Measurements from ENCODE around the gene BPIFB6.

The BPIFB6 gene

DNA sequence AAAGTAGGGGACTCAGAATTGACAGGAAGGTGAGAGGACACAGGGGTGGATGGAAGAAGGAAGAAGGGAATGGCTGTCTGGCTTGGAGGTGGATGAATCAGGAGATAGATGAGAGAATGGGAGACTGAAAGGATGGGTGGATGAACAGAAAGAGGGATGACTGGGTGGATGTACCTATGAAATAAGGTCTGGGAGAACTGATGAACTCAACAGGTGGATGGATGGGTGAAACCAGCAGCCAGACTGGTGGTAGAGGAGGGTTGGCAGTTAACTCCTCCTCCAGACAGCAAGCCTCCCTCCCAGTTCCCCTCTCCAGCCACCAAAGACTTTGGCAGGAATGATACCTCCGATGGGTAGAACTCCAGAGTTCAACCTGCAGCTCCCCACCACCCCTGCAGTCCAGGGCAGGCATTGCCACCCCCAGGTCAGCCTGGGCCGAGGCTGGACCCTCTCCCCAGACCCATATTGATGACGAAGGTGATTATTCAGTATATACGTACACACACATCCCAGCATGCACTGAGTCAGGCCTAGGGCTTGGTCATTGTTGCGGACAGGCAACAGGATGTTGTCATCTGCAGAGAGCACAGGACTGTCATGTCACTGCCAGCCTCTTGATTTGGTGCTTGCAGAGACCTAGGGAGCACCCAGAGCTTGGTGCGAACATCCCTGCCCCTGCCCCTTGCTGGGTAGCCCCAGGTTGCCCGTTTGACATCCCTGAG is 29.2 kb upstream of the BPIFB6 start:
- Histone ChIP-seq H3K27me3 (ENCODE audit: control insufficient read depth, insufficient read depth, low read length, poor library complexity, severe bottlenecking) (no peaks in the 10 kb centered on the region), H3K9me3 (ENCODE audit: control insufficient read depth, low read length) (no peaks in the 10 kb centered on the region), H3K4me3 (ENCODE audit: insufficient read depth, low read depth, low read length) (no peak overlapping the region), H3K27ac (ENCODE audit: insufficient read depth, low read depth, low read length, poor library complexity, severe bottlenecking) (no peak overlapping the region), H3K4me1 (ENCODE audit: control insufficient read depth, insufficient read depth, low read length) (no peaks in the 10 kb centered on the region), H3K36me3 (ENCODE audit: control insufficient read depth, insufficient read depth, low read length) (no peaks in the 10 kb centered on the region)
- 92 to 93% methylated on average over 7 of the region's 7 CpGs for WGBS, 2 experiments

DNA sequence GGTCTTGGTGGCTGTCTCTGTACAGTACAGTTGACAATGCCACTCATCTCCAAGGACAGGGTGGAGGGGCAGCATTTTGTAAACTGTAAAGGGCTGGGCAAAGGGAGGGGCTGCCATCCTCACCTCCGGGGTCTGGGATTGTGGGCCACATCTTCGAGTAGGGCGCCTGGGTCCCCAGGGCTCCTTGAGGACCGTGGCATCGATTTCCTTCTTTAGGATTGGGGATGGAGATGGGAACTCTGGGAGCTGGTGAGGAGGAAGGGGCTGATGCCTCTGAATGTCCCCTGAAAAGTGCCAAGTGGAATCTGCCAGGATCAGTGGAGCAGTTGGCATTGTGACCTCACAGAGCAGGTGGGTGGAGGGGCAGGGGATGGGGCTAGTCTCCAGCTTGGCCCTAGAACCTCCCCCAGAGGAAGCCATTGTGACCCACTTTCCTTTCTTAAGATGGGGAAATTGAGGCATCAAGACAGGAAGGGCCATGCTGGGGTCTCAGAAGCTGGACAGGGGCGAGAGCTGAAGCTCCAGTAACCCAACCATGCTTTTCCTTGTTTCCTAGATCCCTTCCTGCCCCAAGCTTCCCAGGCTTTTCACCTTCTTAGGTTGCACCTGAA is 27.2 kb upstream of the BPIFB6 start, which contains the start of gene SUN5:
Gene SUN5, minus strand, starts transcription at position 293 of the 611 bp plus-strand sequence. Its CDS starts 93 bp downstream, at position 200.
- no peaks in the 10 kb centered on the region for H3K27me3 ChIP-seq (ENCODE audit: control insufficient read depth, insufficient read depth, low read length, poor library complexity, severe bottlenecking)
- H3K27ac ChIP-seq (ENCODE audit: insufficient read depth, low read depth, low read length, poor library complexity, severe bottlenecking): no peak within 1 kb of the TSS
- no peaks in the 10 kb centered on the region for H3K4me1 ChIP-seq (ENCODE audit: control insufficient read depth, insufficient read depth, low read length)
- H3K4me3 ChIP-seq (ENCODE audit: insufficient read depth, low read depth, low read length): no peak within 1 kb of the TSS
- 87 to 94% methylated on average over 6 of the region's 6 CpGs for WGBS, 2 experiments
- no peaks in the 10 kb centered on the region for H3K36me3 ChIP-seq (ENCODE audit: control insufficient read depth, insufficient read depth, low read length)
- no peaks in the 10 kb centered on the region for H3K9me3 ChIP-seq (ENCODE audit: control insufficient read depth, low read length)

DNA sequence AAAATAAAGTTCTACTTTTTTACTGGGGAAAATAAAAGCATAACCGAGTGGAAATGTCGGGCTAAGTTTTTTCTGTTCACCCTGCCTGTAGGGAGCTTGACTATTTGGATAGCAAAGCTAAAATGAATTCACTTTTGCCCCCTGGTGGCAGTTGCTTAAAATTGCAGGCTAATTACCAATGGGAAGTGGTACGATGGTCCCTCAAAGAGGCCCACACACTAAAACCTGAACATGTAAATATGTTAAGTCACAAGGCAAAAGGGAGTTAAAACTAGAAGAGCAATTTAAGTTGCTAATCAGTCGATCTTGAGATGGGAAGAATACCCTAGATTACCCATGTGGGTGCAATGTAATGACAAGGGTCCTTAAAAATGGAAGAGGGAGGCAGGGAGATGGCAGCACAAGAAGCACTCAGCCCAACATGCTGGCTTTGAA is 26.3 kb upstream of the BPIFB6 start:
- Histone ChIP-seq H3K4me1 (ENCODE audit: control insufficient read depth, insufficient read depth, low read length) (peaks cover 5% of the 10 kb centered on the region), H3K36me3 (ENCODE audit: control insufficient read depth, insufficient read depth, low read length) (no peaks in the 10 kb centered on the region), H3K27me3 (ENCODE audit: control insufficient read depth, insufficient read depth, low read length, poor library complexity, severe bottlenecking) (no peaks in the 10 kb centered on the region), H3K27ac (ENCODE audit: insufficient read depth, low read depth, low read length, poor library complexity, severe bottlenecking) (no peak overlapping the region), H3K9me3 (ENCODE audit: control insufficient read depth, low read length) (no peaks in the 10 kb centered on the region), H3K4me3 (ENCODE audit: insufficient read depth, low read depth, low read length) (no peak overlapping the region)
- WGBS, 2 experiments: 63 to 64% methylated on average over 4 of the region's 4 CpGs

DNA sequence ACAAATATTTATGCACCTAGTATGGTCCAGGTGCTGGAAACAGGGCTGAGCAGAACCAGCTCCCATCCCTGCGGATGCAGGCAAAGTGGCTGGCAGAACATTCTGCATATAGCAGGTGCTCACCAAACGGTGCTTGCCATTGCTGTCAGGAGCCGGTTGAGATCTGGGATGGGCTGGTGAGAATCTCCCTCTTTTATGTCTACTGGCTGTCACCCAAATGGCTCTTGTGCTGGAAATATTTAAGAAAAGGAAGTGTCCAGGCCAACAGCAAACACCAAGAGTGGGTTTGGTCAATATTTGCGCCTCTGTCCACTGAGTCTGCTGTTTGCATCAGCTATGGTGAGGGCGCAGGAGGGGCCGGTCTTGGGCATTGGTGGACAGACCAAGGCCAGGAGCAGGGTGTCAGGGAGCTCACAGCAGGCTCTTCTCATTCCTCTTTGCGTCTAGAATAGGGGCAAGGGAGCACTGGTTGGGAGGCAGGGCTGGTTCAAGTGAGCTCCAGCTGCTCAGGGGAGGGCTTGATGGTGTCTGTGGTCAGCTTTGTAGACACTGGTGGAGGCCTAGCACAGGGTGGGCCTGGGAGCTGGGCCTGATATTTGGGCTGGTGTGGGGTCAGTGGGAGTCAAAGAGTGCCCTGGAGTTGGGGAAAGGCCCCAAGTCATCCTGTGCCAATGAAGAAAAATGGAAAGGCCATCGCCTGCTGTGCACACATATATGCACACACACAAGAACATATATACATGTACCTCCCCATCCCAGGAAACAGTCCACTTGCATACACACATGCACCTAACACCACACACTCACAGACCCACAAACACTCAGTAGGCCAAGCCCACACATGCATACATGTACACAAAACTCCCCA is 25.3 kb upstream of the BPIFB6 start:
- Histone ChIP-seq H3K4me1 (ENCODE audit: control insufficient read depth, insufficient read depth, low read length) (peaks cover 5% of the 10 kb centered on the region), H3K36me3 (ENCODE audit: control insufficient read depth, insufficient read depth, low read length) (no peaks in the 10 kb centered on the region), H3K4me3 (ENCODE audit: insufficient read depth, low read depth, low read length) (no peak overlapping the region), H3K27ac (ENCODE audit: insufficient read depth, low read depth, low read length, poor library complexity, severe bottlenecking) (no peak overlapping the region), H3K9me3 (ENCODE audit: control insufficient read depth, low read length) (no peaks in the 10 kb centered on the region), H3K27me3 (ENCODE audit: control insufficient read depth, insufficient read depth, low read length, poor library complexity, severe bottlenecking) (no peaks in the 10 kb centered on the region)
- WGBS, 2 experiments: 94 to 95% methylated on average over 8 of the region's 8 CpGs

DNA sequence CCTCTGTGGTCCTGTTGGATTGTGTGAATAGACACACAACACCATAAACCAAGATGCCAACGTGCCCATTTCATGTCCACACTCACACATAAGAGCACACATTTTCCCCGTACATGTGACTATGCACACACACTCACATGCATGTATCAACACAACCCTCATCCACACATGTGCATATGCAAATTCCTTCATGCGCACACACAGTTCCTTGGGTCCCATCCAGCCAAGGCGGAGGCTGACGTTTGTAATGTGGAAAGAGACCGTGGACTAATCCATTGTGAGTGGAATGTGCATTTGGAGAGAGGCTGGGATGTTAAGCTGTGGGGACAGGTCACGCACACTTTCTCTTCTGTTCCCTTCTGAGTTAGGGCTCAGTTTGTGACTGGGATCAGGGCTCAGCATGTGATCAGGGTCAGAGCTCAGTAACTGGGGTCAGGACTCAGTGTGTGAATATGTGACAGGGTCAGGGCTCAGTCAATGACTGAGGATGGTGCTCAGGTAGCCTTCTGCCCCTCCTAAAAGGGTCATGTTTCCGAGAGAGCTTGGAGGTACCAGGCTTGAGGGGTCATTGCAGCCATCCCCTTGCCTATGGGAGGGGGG is 24.6 kb upstream of the BPIFB6 start:
- H3K4me1 ChIP-seq (ENCODE audit: control insufficient read depth, insufficient read depth, low read length): peaks cover 5% of the 10 kb centered on the region
- H3K36me3 ChIP-seq (ENCODE audit: control insufficient read depth, insufficient read depth, low read length): no peaks in the 10 kb centered on the region
- no peaks in the 10 kb centered on the region for H3K27me3 ChIP-seq (ENCODE audit: control insufficient read depth, insufficient read depth, low read length, poor library complexity, severe bottlenecking)
- 90 to 93% methylated on average over 8 of the region's 8 CpGs for WGBS, 2 experiments
- H3K9me3 ChIP-seq (ENCODE audit: control insufficient read depth, low read length): no peaks in the 10 kb centered on the region
- no peak overlapping the region for H3K4me3 ChIP-seq (ENCODE audit: insufficient read depth, low read depth, low read length)
- H3K27ac ChIP-seq (ENCODE audit: insufficient read depth, low read depth, low read length, poor library complexity, severe bottlenecking): no peak overlapping the region

DNA sequence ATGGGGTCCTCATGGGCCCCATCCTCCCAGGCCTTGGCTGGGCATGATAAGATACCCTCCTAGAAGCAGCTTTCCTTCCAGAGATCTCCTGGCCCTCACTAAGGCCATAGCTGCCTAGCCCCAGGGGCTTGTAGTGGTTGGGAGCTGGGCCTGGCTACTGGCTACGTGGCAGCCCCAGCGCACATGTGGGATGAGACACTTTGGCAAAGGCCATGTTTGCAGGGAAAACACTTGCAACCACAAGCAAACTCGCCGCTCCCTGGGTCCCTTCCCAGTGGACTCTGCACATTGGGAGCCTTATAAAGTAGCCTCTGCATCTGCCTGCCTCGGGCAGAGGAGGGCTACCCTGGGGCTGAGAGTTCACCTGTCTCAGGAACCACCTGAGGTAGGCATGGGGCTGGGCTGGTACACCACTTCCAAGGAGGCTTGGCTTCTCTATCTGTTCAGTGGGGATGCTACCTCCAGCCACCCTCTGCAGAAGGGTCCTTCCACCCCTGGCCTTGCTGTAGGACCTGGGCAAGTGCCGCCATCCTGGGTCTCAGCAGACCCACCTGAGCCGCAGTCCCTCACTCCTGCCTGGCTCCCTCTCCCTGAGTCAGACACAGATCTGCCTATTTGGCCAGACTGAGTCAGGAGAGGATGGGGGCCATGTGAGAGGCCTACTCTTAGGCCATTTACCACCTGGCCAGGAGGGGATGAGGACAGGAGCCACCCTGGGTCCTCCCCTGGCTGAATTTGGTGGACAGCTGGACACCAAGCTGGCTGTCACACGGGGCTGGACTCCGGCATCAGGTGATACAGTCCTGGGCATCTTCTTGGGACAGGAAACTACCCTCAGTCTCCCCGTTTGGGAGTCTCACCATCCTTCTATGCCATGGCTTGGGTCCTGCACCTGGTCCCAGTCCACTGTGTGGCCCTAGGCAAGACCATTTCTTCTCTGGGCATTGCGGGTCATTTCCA is 23.8 kb upstream of the BPIFB6 start, which contains the start of gene BPIFB2:
Gene BPIFB2, plus strand, starts transcription at position 329 of the 960 bp plus-strand sequence. CDS start 871 bp downstream, outside the sequence.
- Histone ChIP-seq H3K4me3 (ENCODE audit: insufficient read depth, low read depth, low read length) (no peak within 1 kb of the TSS), H3K27me3 (ENCODE audit: control insufficient read depth, insufficient read depth, low read length, poor library complexity, severe bottlenecking) (no peaks in the 10 kb centered on the region), H3K27ac (ENCODE audit: insufficient read depth, low read depth, low read length, poor library complexity, severe bottlenecking) (no peak within 1 kb of the TSS), H3K4me1 (ENCODE audit: control insufficient read depth, insufficient read depth, low read length) (peaks cover 5% of the 10 kb centered on the region), H3K36me3 (ENCODE audit: control insufficient read depth, insufficient read depth, low read length) (no peaks in the 10 kb centered on the region), H3K9me3 (ENCODE audit: control insufficient read depth, low read length) (no peaks in the 10 kb centered on the region)
- 91 to 94% methylated on average over 11 of the region's 11 CpGs for WGBS, 2 experiments

DNA sequence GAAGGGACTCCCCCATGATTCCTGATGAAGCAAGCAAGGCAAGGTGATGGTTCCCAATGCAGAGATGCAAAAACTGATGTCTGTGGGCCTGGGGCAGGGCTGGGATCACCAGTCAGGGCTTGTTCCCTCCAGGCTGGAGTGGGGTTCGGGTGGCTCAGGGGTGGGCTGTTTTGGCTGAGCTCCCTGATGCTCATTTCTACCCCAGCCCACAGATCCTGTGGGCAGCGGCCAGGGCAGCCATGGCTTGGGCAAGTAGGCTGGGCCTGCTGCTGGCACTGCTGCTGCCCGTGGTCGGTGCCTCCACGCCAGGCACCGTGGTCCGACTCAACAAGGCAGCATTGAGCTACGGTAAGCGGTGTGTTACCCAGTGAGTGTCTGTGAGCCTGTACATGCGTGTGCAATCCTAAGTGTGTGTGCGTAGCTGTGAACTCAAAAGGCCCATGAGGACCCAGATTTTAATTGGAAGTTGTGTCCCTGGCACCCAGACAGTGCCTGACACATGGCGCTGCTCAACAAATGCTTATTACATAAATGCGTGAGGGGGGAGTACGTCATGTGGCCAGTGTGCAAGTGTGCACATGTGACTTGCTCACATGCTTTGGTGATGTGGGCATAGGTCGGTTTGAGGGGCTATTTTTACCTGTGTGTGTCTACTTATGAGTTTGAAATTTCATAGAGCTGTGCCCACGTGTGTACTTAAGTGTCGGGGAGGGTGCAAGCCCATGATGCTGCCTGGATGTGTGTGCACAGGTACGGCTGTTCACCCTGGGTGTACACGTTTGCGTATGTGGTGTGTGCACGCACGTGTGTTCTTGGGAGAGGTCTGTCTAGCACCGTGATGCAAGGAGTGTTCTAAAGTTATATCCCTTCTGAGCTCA is 22.9 kb upstream of the BPIFB6 start:
- no peaks in the 10 kb centered on the region for H3K9me3 ChIP-seq (ENCODE audit: control insufficient read depth, low read length)
- WGBS, 2 experiments: 93% methylated on average over 23 of the region's 23 CpGs

DNA sequence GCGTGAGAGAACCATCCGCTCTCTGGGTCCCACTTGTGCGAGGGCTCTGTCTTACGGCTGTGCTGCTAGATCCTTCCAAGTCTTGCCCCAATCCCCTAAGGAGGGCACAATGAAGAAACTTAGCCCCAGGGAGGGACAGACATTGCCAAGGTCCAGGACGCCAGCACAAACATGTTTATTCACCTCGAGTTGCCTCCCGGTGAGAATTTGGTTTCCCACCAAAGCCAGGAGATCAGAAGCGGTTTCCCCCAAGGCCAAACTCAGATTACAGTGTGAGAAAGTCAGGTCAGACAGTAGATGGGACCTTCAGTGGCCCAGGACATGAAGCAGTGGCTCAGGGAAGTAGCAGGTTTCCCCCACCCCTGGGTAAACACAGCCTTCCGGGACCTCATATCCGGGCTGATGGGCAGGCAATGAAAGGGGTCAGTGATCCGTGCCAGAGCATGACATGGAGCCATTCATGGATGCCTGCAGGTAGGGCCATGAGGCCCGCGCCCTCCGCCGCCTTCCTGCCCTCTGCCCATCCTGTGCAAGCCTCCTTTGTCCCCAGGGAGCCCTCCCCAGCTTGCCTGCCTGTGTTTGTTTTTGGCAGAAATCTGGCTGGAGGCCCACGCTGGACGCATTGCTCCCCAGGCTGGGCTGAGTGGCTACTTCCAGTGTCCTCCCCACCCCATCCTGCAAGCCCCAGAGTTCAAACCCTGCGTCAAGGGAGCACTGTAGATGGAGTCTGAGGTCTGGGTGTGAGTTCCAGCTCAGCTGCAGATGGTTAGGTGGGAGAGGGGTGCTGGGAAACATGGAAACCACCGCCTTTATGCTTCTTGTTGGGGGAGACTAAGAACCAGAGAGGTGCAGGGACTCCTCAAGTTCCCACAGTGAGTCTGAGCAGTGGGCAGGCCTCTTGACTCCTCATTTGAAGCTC is 22.0 kb upstream of the BPIFB6 start:
- 82 to 83% methylated on average over 19 of the region's 19 CpGs for WGBS, 2 experiments
- peaks cover 8% of the 10 kb centered on the region for H3K4me1 ChIP-seq (ENCODE audit: control insufficient read depth, insufficient read depth, low read length)
- no peaks in the 10 kb centered on the region for H3K9me3 ChIP-seq (ENCODE audit: control insufficient read depth, low read length)
- H3K4me3 ChIP-seq (ENCODE audit: insufficient read depth, low read depth, low read length): no peak overlapping the region
- H3K27ac ChIP-seq (ENCODE audit: insufficient read depth, low read depth, low read length, poor library complexity, severe bottlenecking): no peak overlapping the region
- H3K36me3 ChIP-seq (ENCODE audit: control insufficient read depth, insufficient read depth, low read length): no peaks in the 10 kb centered on the region
- H3K27me3 ChIP-seq (ENCODE audit: control insufficient read depth, insufficient read depth, low read length, poor library complexity, severe bottlenecking): no peaks in the 10 kb centered on the region

More for the DNA sequence above, 22.9 kb upstream of the BPIFB6 start:
- no peak overlapping the region for H3K4me3 ChIP-seq (ENCODE audit: insufficient read depth, low read depth, low read length)
- H3K36me3 ChIP-seq (ENCODE audit: control insufficient read depth, insufficient read depth, low read length): no peaks in the 10 kb centered on the region
- H3K4me1 ChIP-seq (ENCODE audit: control insufficient read depth, insufficient read depth, low read length): peaks cover 5% of the 10 kb centered on the region
- no peaks in the 10 kb centered on the region for H3K27me3 ChIP-seq (ENCODE audit: control insufficient read depth, insufficient read depth, low read length, poor library complexity, severe bottlenecking)
- no peak overlapping the region for H3K27ac ChIP-seq (ENCODE audit: insufficient read depth, low read depth, low read length, poor library complexity, severe bottlenecking)
